Measurements from ENCODE around the gene PTPRM. TPM values are rescaled to one million over a fixed set of nuclear protein-coding genes. Genes with fewer than 3 reads are reported as not detected.

PTPRM gene
- total RNA-seq, 1 experiment from 2014 or later: 45.6 TPM

GRCh38 chr18:8433771-8434170, 866.7 kb downstream of the PTPRM start:
- DNase-seq (no peak), ATAC-seq (no peak)
- no peaks in the 10 kb centered on the region for H3F3A ChIP-seq (ENCODE audit: low read length, unreplicated experiment)
- H3K9me2 ChIP-seq (replicated peaks; ENCODE audit: low read length): no peaks in the 10 kb centered on the region
- no peaks in the 10 kb centered on the region for H3K27me3 ChIP-seq (ENCODE audit: low read length)
- no peak overlapping the region for H3K9ac ChIP-seq (ENCODE audit: low read length)
- H3K4me3 ChIP-seq (ENCODE audit: low read length): no peak overlapping the region
- H4K20me1 ChIP-seq (ENCODE audit: low read length): no peaks in the 10 kb centered on the region
- BruUV-seq (replicated peaks): no TSS peak
- H3K4me2 ChIP-seq (ENCODE audit: low read length): no peak overlapping the region
- no peak overlapping the region for H3K27ac ChIP-seq (ENCODE audit: low read length)
- H2AFZ ChIP-seq (ENCODE audit: low read length): no peak overlapping the region
- POLR2A ChIA-PET (ENCODE audit: unreplicated experiment): no interaction called here
- no peaks in the 10 kb centered on the region for H3K9me3 ChIP-seq (ENCODE audit: low read length)
- CTCF ChIA-PET: no interaction called here
- TF ChIP-seq EZH2phosphoT487 (IDR thresholded peaks at IDR 0.05; ENCODE audit: borderline replicate concordance, low read length) (no peak), EZH2 (IDR thresholded peaks at IDR 0.05; ENCODE audit: low read length, unreplicated experiment) (no peak)
- TF ChIP-seq, protein P1, sequence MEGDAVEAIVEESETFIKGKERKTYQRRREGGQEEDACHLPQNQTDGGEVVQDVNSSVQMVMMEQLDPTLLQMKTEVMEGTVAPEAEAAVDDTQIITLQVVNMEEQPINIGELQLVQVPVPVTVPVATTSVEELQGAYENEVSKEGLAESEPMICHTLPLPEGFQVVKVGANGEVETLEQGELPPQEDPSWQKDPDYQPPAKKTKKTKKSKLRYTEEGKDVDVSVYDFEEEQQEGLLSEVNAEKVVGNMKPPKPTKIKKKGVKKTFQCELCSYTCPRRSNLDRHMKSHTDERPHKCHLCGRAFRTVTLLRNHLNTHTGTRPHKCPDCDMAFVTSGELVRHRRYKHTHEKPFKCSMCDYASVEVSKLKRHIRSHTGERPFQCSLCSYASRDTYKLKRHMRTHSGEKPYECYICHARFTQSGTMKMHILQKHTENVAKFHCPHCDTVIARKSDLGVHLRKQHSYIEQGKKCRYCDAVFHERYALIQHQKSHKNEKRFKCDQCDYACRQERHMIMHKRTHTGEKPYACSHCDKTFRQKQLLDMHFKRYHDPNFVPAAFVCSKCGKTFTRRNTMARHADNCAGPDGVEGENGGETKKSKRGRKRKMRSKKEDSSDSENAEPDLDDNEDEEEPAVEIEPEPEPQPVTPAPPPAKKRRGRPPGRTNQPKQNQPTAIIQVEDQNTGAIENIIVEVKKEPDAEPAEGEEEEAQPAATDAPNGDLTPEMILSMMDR (conservative IDR thresholded peaks at IDR 0.05; ENCODE audit: low read depth, low read length): no peak
- no peaks in the 10 kb centered on the region for H3K4me1 ChIP-seq (ENCODE audit: insufficient read depth, low read length)
- intact Hi-C loops (cut with micrococcal nuclease): no loop called here
- no peaks in the 10 kb centered on the region for H3K36me3 ChIP-seq (ENCODE audit: low read depth, low read length)
- H3K79me2 ChIP-seq (ENCODE audit: low read length): no peaks in the 10 kb centered on the region

GRCh38 chr18:8435376-8435775, 868.3 kb downstream of the PTPRM start:
- CTCF ChIA-PET: interaction anchor here (0.5 kb wide), 1 partner anchor 1344 kb away, joined by 3 read pairs; no protein-coding TSS in a partner anchor

GRCh38 chr18:8439055-8439454, 871.9 kb downstream of the PTPRM start:
- Histone ChIP-seq H3K9ac (ENCODE audit: low read length) (no peak overlapping the region), H3K79me2 (ENCODE audit: low read length) (no peaks in the 10 kb centered on the region), H3K4me3 (ENCODE audit: low read length) (no peak overlapping the region), H3K9me2 (replicated peaks; ENCODE audit: low read length) (no peaks in the 10 kb centered on the region), H3K4me2 (ENCODE audit: low read length) (no peak overlapping the region), H3K27me3 (ENCODE audit: low read length) (no peaks in the 10 kb centered on the region), H3K4me1 (ENCODE audit: insufficient read depth, low read length) (peaks cover 8% of the 10 kb centered on the region), H3K27ac (ENCODE audit: low read length) (no peak overlapping the region), H4K20me1 (ENCODE audit: low read length) (no peaks in the 10 kb centered on the region), H3K36me3 (ENCODE audit: low read depth, low read length) (no peaks in the 10 kb centered on the region), H2AFZ (ENCODE audit: low read length) (no peak overlapping the region), H3K9me3 (ENCODE audit: low read length) (no peaks in the 10 kb centered on the region), H3F3A (ENCODE audit: low read length, unreplicated experiment) (no peaks in the 10 kb centered on the region)
- TF ChIP-seq EZH2 (IDR thresholded peaks at IDR 0.05; ENCODE audit: low read length, unreplicated experiment) (no peak), EZH2phosphoT487 (IDR thresholded peaks at IDR 0.05; ENCODE audit: borderline replicate concordance, low read length) (no peak)
- TF ChIP-seq, protein P1 (conservative IDR thresholded peaks at IDR 0.05; ENCODE audit: low read depth, low read length): no peak
- no TSS peak for BruUV-seq (replicated peaks)
- ChIA-PET CTCF (interaction anchor here (0.6 kb wide), 1 partner anchor 15 kb away, joined by 3 read pairs; no protein-coding TSS in a partner anchor), POLR2A (ENCODE audit: unreplicated experiment) (no interaction called here)
- DNase-seq: peak; percentile 38
- ATAC-seq: peak; percentile 64
- intact Hi-C loops (cut with micrococcal nuclease): no loop called here

More at GRCh38 chr18:8435376-8435775, 868.3 kb downstream of the PTPRM start:
- ATAC-seq: no peak
- no TSS peak for BruUV-seq (replicated peaks)
- POLR2A ChIA-PET (ENCODE audit: unreplicated experiment): no interaction called here
- Histone ChIP-seq H3K9me3 (ENCODE audit: low read length) (no peaks in the 10 kb centered on the region), H3K27me3 (ENCODE audit: low read length) (no peaks in the 10 kb centered on the region), H3K9me2 (replicated peaks; ENCODE audit: low read length) (no peaks in the 10 kb centered on the region), H3K4me3 (ENCODE audit: low read length) (no peak overlapping the region), H4K20me1 (ENCODE audit: low read length) (no peaks in the 10 kb centered on the region), H3K27ac (ENCODE audit: low read length) (no peak overlapping the region), H3K9ac (ENCODE audit: low read length) (no peak overlapping the region), H3K79me2 (ENCODE audit: low read length) (no peaks in the 10 kb centered on the region), H2AFZ (ENCODE audit: low read length) (no peak overlapping the region), H3K36me3 (ENCODE audit: low read depth, low read length) (no peaks in the 10 kb centered on the region), H3K4me2 (ENCODE audit: low read length) (no peak overlapping the region), H3F3A (ENCODE audit: low read length, unreplicated experiment) (no peaks in the 10 kb centered on the region), H3K4me1 (ENCODE audit: insufficient read depth, low read length) (no peaks in the 10 kb centered on the region)
- TF ChIP-seq EZH2phosphoT487 (IDR thresholded peaks at IDR 0.05; ENCODE audit: borderline replicate concordance, low read length) (no peak), EZH2 (IDR thresholded peaks at IDR 0.05; ENCODE audit: low read length, unreplicated experiment) (no peak)
- TF ChIP-seq, protein P1 (conservative IDR thresholded peaks at IDR 0.05; ENCODE audit: low read depth, low read length): no peak
- intact Hi-C loops (cut with micrococcal nuclease): loop anchor here (1.0 kb wide), 1 partner anchor 39 kb away; no protein-coding TSS in a partner anchor
- no peak for DNase-seq
